ENCODE results near the gene STAT5B. TPM values are rescaled to one million over a fixed set of nuclear protein-coding genes. Genes with fewer than 3 reads are reported as not detected.

The STAT5B gene
- total RNA-seq, 1 experiment from 2014 or later: 7.1 TPM

- ATAC-seq (no peak), DNase-seq (ENCODE audit: low read depth, low spot score) (no peak)
- H3K79me2 ChIP-seq (ENCODE audit: insufficient read depth, low read length): no peaks in the 10 kb centered on the region
- H4K20me1 ChIP-seq (ENCODE audit: insufficient read depth): no peaks in the 10 kb centered on the region
- no peak overlapping the region for H3K4me3 ChIP-seq (replicated peaks in 1 of 2; ENCODE audit: low read depth in 1 of 2, low read length in 2 of 2)
- H3K9ac ChIP-seq (ENCODE audit: low read length): no peak overlapping the region
- no peaks in the 10 kb centered on the region for H3K9me3 ChIP-seq (ENCODE audit: control insufficient read depth in 1 of 2, insufficient read depth in 1 of 2, low read depth in 1 of 2, low read length in 2 of 2)
- CTCF ChIA-PET: interaction anchor here (1.0 kb wide), 1 partner anchor 74 kb away, joined by 3 read pairs; no protein-coding TSS in a partner anchor
- TF ChIP-seq SIN3A (IDR thresholded peaks at IDR 0.05; ENCODE audit: low read depth) (no peak), JUND (IDR thresholded peaks at IDR 0.05) (no peak), EGR1 (IDR thresholded peaks at IDR 0.05; ENCODE audit: low read depth) (no peak), CTCF (IDR thresholded peaks at IDR 0.05 in 2 of 3, conservative IDR thresholded peaks at IDR 0.05 in 1 of 3; ENCODE audit: borderline replicate concordance in 1 of 3, insufficient read depth in 1 of 3, low read depth in 2 of 3, low read length in 2 of 3) (no peak), ZNF274 (IDR thresholded peaks at IDR 0.05; ENCODE audit: low read depth, low read length) (no peak), CBX3 (IDR thresholded peaks at IDR 0.05; ENCODE audit: low read depth) (no peak), POLR2A (IDR thresholded peaks at IDR 0.05; ENCODE audit: borderline replicate concordance, extremely low read depth, insufficient read depth, insufficient read length) (no peak), EZH2phosphoT487 (IDR thresholded peaks at IDR 0.05; ENCODE audit: borderline replicate concordance) (no peak), YY1 (IDR thresholded peaks at IDR 0.05; ENCODE audit: extremely low read depth, insufficient replicate concordance, low read depth, low read length) (no peak), EZH2 (IDR thresholded peaks at IDR 0.05) (no peak), TCF7L2 (IDR thresholded peaks at IDR 0.05; ENCODE audit: borderline replicate concordance, extremely low read depth, insufficient read depth, insufficient read length) (no peak), POLR2AphosphoS5 (IDR thresholded peaks at IDR 0.05; ENCODE audit: low read depth, low read length) (no peak), ELF1 (IDR thresholded peaks at IDR 0.05; ENCODE audit: borderline replicate concordance, low read depth) (no peak)
- TF ChIP-seq, protein P1, sequence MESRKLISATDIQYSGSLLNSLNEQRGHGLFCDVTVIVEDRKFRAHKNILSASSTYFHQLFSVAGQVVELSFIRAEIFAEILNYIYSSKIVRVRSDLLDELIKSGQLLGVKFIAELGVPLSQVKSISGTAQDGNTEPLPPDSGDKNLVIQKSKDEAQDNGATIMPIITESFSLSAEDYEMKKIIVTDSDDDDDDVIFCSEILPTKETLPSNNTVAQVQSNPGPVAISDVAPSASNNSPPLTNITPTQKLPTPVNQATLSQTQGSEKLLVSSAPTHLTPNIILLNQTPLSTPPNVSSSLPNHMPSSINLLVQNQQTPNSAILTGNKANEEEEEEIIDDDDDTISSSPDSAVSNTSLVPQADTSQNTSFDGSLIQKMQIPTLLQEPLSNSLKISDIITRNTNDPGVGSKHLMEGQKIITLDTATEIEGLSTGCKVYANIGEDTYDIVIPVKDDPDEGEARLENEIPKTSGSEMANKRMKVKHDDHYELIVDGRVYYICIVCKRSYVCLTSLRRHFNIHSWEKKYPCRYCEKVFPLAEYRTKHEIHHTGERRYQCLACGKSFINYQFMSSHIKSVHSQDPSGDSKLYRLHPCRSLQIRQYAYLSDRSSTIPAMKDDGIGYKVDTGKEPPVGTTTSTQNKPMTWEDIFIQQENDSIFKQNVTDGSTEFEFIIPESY (IDR thresholded peaks at IDR 0.05; ENCODE audit: extremely low read depth, insufficient replicate concordance, low read length): no peak
- TF ChIP-seq, protein P2, sequence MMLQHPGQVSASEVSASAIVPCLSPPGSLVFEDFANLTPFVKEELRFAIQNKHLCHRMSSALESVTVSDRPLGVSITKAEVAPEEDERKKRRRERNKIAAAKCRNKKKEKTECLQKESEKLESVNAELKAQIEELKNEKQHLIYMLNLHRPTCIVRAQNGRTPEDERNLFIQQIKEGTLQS (IDR thresholded peaks at IDR 0.05): no peak
- H3K4me1 ChIP-seq (ENCODE audit: control insufficient read depth in 1 of 2, insufficient read depth in 2 of 2, low read length in 2 of 2): no peaks in the 10 kb centered on the region
- POLR2A ChIA-PET: no interaction called here
- H3K27me3 ChIP-seq (ENCODE audit: insufficient read depth, low read length): no peaks in the 10 kb centered on the region
- H3K9me2 ChIP-seq (ENCODE audit: insufficient read depth): no peaks in the 10 kb centered on the region
- RAD21 ChIA-PET (ENCODE audit: low non-redundant PET in 1 of 2, low total read pairs in 2 of 2, uncharacterized antibody in 2 of 2, unreplicated experiment in 2 of 2): no interaction called here
- H3K27ac ChIP-seq (ENCODE audit: low read depth, low read length): no peak overlapping the region
- H3K36me3 ChIP-seq (ENCODE audit: control insufficient read depth in 1 of 2, insufficient read depth in 2 of 2, low read length in 2 of 2): no peaks in the 10 kb centered on the region
- H3K4me2 ChIP-seq (ENCODE audit: low read length): no peak overlapping the region
- intact Hi-C loops (cut with micrococcal nuclease): no loop called here
- no peak overlapping the region for H2AFZ ChIP-seq (ENCODE audit: low read depth, low read length, poor library complexity, severe bottlenecking)
- no TSS peak for BruUV-seq (replicated peaks)
Measured at GRCh38 chr17:42296012-42296411, 19.8 kb upstream of the STAT5B start.

Data from HCT116 (cell line).